Skeletal muscle cell (primary cell): ENCODE measurements around the gene MAP2K4.
A peak's percentile ranks its signal among the peaks of the same experiment; 100 is the strongest.

Experiments
- DNase-seq: peaks from one replicate; pipeline ENCODE4 v3.0.0-alpha.2; 2010; ENCODE audit warnings: low read depth
- H3K4me3 ChIP-seq: 2 replicates; pipeline ENCODE4 v1.5.1; 2011; ENCODE audit warnings: low read depth, mild to moderate bottlenecking, control low read depth, low read length, moderate library complexity

MAP2K4 gene

GRCh38 chr17:12078791-12079190, 58.1 kb downstream of the MAP2K4 start:
- no peak overlapping the region for H3K4me3 ChIP-seq
- DNase-seq = peak; percentile 11

- H3K4me3 ChIP-seq = no peak overlapping the region
- no peak for DNase-seq
Measured at GRCh38 chr17:12081720-12082119, 61.0 kb downstream of the MAP2K4 start.

DNA sequence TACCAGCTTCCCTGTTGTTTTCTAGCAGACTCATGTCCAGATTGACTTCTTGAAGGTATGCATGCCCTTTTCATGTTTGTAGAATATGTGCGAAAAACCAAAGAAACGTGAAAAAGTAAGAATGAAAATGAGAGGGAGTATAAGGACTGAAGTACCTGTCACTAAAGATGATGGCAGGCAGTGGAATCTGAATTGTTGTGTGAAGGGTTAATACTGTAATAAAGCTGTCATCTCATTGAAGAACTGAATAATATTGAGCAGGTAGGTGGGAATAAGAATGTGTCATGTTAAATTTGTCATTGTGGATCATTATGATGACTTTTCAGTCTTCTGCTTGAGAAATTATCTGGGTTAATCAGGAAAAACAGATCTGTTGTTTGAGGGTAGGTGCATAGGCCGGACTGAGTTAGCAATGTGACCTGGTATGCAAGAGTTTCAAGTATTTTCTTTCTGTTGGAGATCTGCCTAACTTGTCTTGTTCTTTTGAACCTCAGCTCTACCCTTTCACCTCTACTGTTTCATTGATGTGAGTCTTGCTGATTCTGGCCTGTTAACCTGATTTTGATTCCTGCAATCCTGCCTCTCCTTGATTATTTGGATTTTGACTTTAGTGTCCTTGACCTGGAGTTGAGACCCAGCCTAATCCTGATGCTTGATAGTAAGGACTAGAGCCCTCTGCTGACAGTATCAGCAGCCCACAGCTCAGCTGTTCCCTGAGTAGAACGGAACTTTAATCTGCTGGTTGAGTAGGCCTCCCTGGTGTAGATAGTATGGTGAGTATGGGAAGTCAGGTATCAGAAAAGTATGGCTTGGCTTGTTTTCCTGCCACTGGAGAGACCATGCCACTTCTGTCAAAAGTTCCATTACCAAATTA, 64.6 kb downstream of the MAP2K4 start:
- DNase-seq = no peak

DNA sequence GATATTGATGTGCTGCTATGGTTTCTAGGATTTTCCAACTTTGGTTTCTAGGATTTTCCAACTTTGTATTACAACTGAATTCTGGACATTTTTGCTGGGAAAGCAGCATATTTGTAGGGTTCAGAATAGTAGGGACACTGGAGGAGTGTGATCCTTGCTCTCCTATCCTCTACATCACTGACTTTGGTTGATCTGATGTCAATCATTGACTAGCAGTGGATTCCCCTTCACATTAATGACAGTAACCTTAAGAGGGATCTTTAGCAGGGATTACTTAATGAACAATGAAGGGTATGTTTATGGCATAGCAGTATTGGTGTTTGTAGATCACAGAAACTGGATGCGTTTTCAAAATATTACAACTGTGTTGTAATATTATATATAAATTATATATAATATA, 67.4 kb downstream of the MAP2K4 start:
- no peak for DNase-seq
- no peak overlapping the region for H3K4me3 ChIP-seq

More for the DNA sequence above, 64.6 kb downstream of the MAP2K4 start:
- no peak overlapping the region for H3K4me3 ChIP-seq

DNA sequence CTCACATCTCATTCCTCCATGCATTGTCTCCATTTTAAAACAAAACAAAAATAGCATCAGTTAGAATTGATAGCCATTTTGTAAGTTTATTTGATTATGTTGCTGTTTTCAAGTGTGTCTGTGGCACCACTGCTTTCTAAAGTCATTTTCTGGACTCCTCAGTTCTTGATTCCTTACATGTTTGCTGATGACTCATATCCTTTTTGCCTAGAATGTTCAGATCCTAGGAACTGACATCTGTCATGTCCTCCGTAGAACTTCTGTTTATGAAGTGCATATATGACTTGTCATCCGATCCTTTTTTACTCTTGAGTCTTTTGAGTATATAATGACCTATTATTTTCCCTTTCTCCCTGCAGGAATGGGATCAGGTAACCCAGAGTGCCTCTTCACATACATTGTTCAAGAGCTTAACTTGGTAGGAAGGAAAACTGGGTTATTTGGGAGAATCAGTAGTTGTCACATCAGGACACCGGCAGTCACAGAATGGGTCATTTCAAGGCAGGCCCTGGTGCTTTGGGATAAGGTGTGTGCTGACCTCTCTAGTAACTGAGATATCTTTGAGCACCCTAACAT, 69.2 kb downstream of the MAP2K4 start:
- H3K4me3 ChIP-seq = no peak overlapping the region
- peak; percentile 56 for DNase-seq

GRCh38 chr17:12094336-12094735, 73.7 kb downstream of the MAP2K4 start:
- no peak overlapping the region for H3K4me3 ChIP-seq
- DNase-seq = no peak

- no peak overlapping the region for H3K4me3 ChIP-seq
- DNase-seq = no peak
Measured at GRCh38 chr17:12095522-12095921, 74.8 kb downstream of the MAP2K4 start.

GRCh38 chr17:12097326-12097725, 76.6 kb downstream of the MAP2K4 start:
- DNase-seq = no peak
- H3K4me3 ChIP-seq = no peak overlapping the region

- H3K4me3 ChIP-seq = no peak overlapping the region
- DNase-seq = no peak
Measured at GRCh38 chr17:12098568-12098967, 77.9 kb downstream of the MAP2K4 start.

- no peak for DNase-seq
Measured at GRCh38 chr17:12099412-12099811, 78.7 kb downstream of the MAP2K4 start.

GRCh38 chr17:12104831-12105230, 84.2 kb downstream of the MAP2K4 start:
- no peak overlapping the region for H3K4me3 ChIP-seq
- no peak for DNase-seq

More at GRCh38 chr17:12099412-12099811, 78.7 kb downstream of the MAP2K4 start:
- no peak overlapping the region for H3K4me3 ChIP-seq

GRCh38 chr17:12107905-12108304, 87.2 kb downstream of the MAP2K4 start:
- DNase-seq = no peak
- H3K4me3 ChIP-seq = no peak overlapping the region

DNA sequence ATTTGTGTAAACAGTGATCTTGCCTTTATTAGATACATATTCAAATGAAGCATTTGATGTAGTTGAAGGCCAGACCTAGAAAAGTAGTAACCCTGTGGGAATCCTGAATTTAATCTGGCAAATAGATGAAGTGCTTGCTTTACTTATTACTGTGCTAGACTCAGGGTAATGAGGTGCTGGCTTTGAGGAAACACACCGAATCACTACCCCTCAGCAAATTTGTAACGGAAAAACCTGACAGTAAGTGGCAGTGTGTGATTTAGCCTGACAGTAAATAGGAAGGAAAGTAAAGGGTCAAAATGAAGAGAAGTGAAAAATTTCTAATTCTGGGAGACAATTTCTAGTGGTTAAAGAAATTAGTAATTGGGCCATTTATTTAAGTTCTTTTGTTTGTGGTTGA, 90.2 kb downstream of the MAP2K4 start:
- no peak overlapping the region for H3K4me3 ChIP-seq
- DNase-seq = no peak

DNA sequence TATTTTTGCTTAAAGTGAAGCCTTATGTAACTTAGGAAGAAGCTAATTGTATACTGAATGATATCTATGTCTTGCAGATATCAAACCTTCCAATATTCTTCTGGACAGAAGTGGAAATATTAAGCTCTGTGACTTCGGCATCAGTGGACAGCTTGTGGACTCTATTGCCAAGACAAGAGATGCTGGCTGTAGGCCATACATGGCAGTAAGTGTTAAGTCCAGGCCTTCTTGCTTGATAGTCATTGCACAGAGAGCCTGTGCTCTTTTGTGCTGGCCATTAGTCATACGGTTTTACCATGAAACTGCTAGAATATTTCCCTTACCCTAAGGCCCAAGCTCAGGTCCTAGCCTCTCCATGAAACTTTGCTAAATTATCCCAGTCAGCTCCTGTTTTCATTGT, 92.5 kb downstream of the MAP2K4 start:
- no peak for DNase-seq
- no peak overlapping the region for H3K4me3 ChIP-seq

GRCh38 chr17:12114686-12115418, 94.2 kb downstream of the MAP2K4 start:
- no peak for DNase-seq
- no peak overlapping the region for H3K4me3 ChIP-seq

GRCh38 chr17:12116143-12116542, 95.5 kb downstream of the MAP2K4 start:
- H3K4me3 ChIP-seq = no peak overlapping the region
- DNase-seq = no peak

DNA sequence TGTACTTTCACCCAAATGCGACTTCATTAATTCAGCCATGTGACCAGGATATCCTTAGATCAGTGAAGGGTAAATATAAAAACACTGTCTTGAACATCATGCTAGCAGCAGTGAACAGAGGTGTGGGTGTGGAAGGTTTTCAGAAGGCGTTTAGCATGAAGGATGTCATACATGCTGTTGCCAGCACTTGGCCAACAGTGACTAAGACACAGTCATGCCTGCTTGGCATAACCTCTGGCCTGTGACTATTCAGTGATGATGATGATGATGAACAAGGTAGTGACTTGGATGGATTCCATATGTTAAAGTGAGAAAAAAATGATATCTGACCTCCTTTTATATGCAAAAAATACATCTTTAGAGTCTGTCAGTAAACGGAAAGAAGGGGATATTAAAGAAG, 97.9 kb downstream of the MAP2K4 start:
- H3K4me3 ChIP-seq = no peak overlapping the region
- DNase-seq = no peak

- no peak for DNase-seq
- no peak overlapping the region for H3K4me3 ChIP-seq
Measured at GRCh38 chr17:12122075-12122474, 101.4 kb downstream of the MAP2K4 start.

GRCh38 chr17:12127177-12127576, 106.5 kb downstream of the MAP2K4 start:
- no peak overlapping the region for H3K4me3 ChIP-seq
- DNase-seq = no peak

GRCh38 chr17:12127667-12128066, 107.0 kb downstream of the MAP2K4 start:
- H3K4me3 ChIP-seq = no peak overlapping the region
- no peak for DNase-seq
